ENCODE data around the gene ARID1A.
A peak's percentile ranks its signal among the peaks of the same experiment; 100 is the strongest.
"Not testable (repeated sequence)": the region's sequence is repeated elsewhere in the genome, so short reads cannot be mapped to it uniquely, and the experiment has no call there.

The ARID1A gene

GRCh38 chr1:26789612-26789865 lies 93.7 kb downstream of the ARID1A start:
- no peak for DNase-seq

GRCh38 chr1:26789931-26790330 lies 94.1 kb downstream of the ARID1A start:
- DNase-seq, result no peak

DNA sequence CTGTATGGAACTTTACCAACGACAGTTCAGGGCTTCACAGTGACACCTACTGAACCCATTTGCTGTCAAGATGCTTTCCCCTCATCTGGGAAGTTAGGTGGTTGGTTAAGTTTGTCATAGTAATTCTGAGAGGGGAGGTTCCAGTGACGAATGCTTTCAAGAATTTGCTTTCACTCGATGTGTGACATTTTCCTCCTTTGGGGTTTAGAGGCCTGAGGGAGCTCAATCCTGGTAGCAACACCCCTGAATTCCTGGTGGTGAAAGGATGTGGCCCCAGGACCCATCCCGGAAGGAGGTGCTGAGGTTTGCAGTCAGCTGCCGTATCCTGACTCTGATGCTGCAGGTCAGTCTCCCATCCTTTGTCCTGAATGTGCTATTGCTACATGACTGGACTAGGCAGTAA lies 94.7 kb downstream of the ARID1A start:
- DNase-seq, result no peak

GRCh38 chr1:26791148-26791547 lies 95.3 kb downstream of the ARID1A start:
- no peak for DNase-seq

DNA sequence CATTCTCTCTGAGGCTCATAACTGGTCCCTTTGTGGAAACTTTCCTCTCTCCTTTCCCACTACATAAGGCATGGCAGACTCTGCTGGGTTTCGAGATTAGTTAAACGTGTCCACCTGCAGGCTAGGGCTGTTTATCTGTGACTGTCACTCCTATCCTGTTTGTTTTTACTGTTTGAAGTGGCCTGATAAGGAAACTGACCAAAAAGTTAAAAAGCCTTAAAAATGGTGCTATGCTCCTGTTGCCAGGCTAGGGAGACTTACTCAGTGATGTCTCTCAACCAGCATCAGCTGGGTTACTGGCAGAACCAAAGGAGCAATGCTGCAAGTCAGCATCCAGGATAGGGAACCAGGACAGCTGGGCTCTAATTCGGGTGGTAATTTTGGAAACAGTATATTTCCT lies 95.8 kb downstream of the ARID1A start:
- no peak for DNase-seq

GRCh38 chr1:26792924-26793323 lies 97.1 kb downstream of the ARID1A start:
- no peak for DNase-seq

- no peak for DNase-seq
These were observed 98.6 kb downstream of the ARID1A start for GRCh38 chr1:26794391-26794790.

- DNase-seq, result no peak
These were observed 101.8 kb downstream of the ARID1A start for GRCh38 chr1:26797627-26798026.

DNA sequence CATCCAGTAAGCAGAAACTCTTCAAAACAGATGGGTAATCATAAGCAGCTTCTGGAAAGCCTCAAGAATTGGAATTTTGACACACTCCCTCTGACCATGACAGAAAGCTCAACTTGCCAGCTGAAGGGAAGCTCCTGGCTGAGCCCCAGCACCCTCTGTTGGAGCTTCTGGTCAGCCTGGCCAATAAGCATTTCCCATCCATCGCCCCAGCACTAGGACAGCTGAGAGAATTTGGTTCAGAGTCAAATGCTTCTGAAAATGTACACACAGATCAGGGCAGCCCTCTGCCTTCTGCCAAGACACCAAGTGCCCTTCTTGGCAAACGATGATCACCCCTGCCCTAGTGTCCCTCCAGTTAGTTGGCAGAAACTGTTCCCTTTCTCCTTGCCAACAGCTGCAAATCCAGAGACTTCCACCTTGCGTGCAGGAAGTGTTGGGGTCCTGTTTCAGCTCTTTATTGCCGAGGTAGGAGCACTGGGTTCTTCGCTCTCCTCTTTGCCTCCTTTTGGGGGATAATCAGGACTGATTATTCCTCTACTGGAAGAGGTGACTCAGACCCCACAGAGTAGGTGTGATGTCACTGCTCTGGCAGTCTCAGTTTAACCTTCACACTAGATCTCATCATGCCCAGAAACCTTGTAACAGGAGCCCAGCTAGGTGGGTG lies 103.8 kb downstream of the ARID1A start:
- no peak for DNase-seq

- not testable (repeated sequence) for DNase-seq
These were observed 108.1 kb downstream of the ARID1A start for GRCh38 chr1:26803932-26804331.

GRCh38 chr1:26810105-26810504 lies 114.3 kb downstream of the ARID1A start:
- peak; percentile 55 for DNase-seq

DNA sequence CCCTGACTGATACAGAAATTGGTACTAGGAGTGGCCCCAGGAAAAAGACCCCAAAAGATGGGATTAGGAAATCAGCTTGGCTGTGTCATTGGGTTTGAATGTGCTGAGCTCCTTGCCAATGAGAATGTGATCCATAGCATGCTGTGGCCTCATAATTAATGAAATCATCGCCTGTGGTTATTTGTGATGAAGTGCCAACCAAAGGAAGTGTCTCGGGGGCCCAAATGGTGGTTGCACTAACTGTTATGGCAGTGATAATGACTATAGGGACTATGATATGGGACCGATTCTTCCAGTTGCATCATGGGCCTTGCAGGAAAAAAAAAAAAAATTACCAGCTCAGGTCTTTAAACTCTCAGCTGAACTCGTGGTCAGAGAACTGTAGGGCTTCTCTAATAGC lies 115.2 kb downstream of the ARID1A start:
- DNase-seq, result no peak

DNA sequence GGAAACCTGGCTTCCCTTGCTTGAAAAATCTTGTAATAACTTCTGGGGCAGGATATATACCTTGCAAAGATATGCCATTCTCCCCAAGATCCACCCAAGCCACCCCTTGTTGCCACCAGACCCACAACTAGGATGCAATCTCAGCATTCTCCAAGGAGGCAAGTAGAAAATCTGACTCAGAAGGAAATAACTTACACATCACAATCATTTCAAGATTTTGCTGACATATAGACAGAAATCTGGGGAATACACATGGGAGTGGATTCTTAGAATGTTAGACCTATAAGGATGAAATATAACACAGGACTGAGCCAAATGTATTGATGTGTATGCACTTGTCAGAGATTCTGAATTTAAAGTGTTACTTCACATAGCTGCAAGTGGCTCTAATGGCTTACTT lies 115.9 kb downstream of the ARID1A start:
- DNase-seq, result no peak

DNA sequence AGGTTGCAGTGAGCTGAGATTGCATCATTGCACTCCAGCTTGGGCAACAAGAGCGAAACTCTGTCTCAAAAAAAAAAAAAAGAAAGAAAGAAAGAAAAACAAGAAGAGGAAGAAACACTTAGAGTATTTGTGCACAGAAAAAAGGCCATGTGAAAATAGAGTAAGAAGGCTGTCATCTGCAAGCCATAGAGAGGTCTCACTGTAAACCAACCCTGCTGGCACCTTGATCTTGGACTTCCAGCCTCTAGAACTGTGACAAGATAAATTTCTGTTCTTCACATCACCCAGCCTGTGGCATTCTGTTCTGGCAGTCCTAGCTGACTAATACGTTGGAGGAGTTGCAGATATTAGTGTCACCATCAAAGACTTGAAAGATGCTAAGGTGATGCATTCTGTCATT lies 118.6 kb downstream of the ARID1A start:
- no peak for DNase-seq

DNA sequence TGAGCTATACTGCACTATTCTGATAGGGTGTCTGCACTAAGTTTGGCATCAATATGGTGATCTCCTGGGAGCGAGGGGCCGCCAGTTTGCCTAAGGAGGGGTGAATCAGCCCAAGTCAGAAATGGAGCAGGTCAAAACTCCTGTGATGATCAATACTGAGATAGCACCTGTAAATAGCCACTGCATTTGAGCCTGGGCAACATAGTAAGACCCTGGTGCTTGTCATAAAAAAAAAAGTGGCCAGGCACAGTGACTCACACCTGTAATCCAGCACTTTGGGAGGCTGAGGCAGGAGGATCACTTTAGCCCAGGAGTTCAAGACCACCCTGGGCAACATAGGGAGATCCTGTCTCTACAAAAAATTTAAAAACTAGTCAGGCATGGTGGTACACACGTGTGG lies 119.1 kb downstream of the ARID1A start:
- no peak for DNase-seq

- no peak for DNase-seq
These were observed 125.0 kb downstream of the ARID1A start for GRCh38 chr1:26820784-26821269.

DNA sequence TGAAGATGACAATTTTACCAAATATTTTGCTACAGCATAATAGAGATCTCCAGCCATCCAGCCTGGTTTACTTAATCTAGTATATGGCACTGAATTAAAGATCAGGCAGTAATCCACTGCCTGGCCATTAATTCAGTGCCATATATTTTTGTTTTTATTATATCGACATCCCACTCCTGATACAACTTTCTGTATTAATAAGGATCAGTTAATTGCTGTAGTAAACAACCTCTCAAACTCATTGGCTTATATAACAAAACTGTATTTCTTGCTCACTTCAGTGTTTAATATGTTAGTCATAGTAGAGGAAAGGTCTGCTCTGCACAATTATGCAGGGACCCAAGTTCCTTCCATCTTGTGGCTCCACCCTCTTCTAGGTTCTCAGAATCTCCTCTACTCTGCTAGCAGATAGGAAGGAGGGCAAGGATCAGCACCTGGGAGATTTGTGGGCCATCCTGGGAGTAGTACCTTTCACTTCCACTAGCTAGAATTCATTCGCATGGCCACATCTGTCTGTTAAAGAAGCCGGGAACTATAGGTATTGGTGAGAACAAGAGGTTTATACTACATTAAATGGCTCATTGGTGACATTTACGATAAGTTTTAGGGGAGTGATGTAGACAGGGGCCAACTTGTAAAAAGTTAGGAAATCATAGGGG lies 127.1 kb downstream of the ARID1A start:
- no peak for DNase-seq

DNA sequence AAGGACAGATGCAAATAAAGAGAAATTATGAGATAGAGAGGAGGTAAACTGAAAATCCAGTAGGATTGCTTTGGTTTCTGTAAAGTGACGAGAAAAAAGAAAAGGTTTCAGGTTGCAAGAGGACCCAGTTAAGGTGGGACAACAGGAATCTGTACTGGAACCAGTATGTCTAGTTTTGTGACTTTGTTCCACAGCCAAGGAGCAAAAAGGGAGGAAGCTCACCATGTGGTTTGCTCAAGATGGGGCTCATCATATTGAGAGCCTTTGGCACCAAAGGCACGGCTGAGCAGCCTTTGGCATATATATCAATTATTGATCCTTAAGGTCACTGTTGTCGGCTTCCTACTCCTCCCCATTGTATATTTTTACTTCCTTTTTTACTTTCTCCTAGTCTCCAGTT lies 128.9 kb downstream of the ARID1A start:
- DNase-seq, result no peak

- peak; percentile 61 for DNase-seq
These were observed 130.7 kb downstream of the ARID1A start, which contains the start of gene ZDHHC18 for GRCh38 chr1:26826261-26827105. ZDHHC18 (plus strand) TSS chr1:26826688; CDS start chr1:26826805, 117 bp downstream.

GRCh38 chr1:26827106-26827604 lies 131.3 kb downstream of the ARID1A start:
- DNase-seq, result no peak

DNA sequence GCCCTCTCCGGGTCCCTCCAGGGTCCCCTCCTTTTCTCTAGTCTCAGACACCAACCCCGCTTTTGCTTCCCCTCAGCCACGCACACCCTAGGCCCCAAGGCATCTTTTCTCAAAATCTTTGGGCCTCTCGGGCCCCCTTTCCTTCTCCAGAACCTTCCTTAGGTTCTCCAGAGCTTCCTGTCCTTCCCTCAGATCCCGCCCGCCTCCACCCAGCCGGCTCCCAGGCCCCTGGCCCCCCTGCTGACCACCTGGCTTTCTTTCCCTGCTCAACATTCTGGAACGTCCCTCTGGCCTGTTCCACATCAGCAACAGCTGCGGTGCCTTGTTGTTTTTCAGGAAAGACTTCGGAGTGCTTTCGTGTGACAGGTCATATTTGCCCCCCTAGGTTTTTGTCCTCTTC lies 131.8 kb downstream of the ARID1A start:
- no peak for DNase-seq

- no peak for DNase-seq
These were observed 132.7 kb downstream of the ARID1A start for GRCh38 chr1:26828411-26828991.

GRCh38 chr1:26829184-26829911 lies 133.5 kb downstream of the ARID1A start:
- no peak for DNase-seq
